Gastrocnemius medialis (tissue), 4 donors: ENCODE data around the gene CGB1. TPM values are rescaled to one million over a fixed set of nuclear protein-coding genes. Genes with fewer than 3 reads are reported as not detected.
A peak's percentile ranks its signal among the peaks of the same experiment; 100 is the strongest.

Experiments used
- ATAC-seq, 2 donors: fragments of 150-250 bp; one replicate each; pipeline ENCODE4 v1.9.1; 2016
- DNase-seq, 2 donors: peaks; one replicate each; pipeline ENCODE4 v3.0.0-alpha.2; 2019
- H3K27ac ChIP-seq, 4 donors: fragments of 200-600 bp; sonication (generic); 1 replicate in 1 of 4; 2 replicates in 3 of 4; pipeline ENCODE4 v1.5.1; 2016 to 2018; ENCODE audit warnings: mild to moderate bottlenecking in 2 of 4, moderate library complexity in 1 of 4
- H3K27me3 ChIP-seq, 3 donors: fragments of 200-600 bp; sonication (generic) in 2 of 3; 1 replicate in 1 of 3; 2 replicates in 2 of 3; pipeline versions ENCODE4 v1.5.1 to v1.6.0; 2016 to 2019; ENCODE audit warnings: mild to moderate bottlenecking in 1 of 3, moderate library complexity in 1 of 3
- H3K36me3 ChIP-seq, 2 donors: fragments of 200-600 bp; sonication (generic) in 1 of 2; one replicate each; pipeline ENCODE4 v1.5.1; 2017 to 2018
- H3K4me1 ChIP-seq, 2 donors: fragments of 200-600 bp; sonication (generic) in 1 of 2; one replicate each; pipeline ENCODE4 v1.5.1; 2016 to 2017; ENCODE audit warnings: mild to moderate bottlenecking in 2 of 2
- H3K4me3 ChIP-seq, 4 donors: fragments of 200-600 bp; sonication (generic) in 3 of 4; 1 replicate in 1 of 4; 2 replicates in 3 of 4; pipeline ENCODE4 v1.5.1; 2016 to 2019; ENCODE audit warnings: mild to moderate bottlenecking in 2 of 4
- H3K9me3 ChIP-seq, 3 donors: fragments of 200-600 bp; sonication (generic) in 2 of 3; 1 replicate in 1 of 3; 2 replicates in 2 of 3; pipeline ENCODE4 v1.5.1; 2016 to 2019
- CTCF ChIP-seq, 5 experiments: fragments of 450-650 bp in 3 of 5; fragments of 200-600 bp in 2 of 5; sonication (generic) in 2 of 5; IDR thresholded peaks in 4 of 5; conservative IDR thresholded peaks in 1 of 5; 1 replicate in 4 of 5; 2 replicates in 1 of 5; pipeline ENCODE4 v1.5.1; 2016 to 2019; ENCODE audit warnings: antibody characterized with exemption in 5 of 5, mild to moderate bottlenecking in 3 of 5, moderate library complexity in 3 of 5
- POLR2A ChIP-seq, 2 donors: fragments of 450-650 bp; IDR thresholded peaks; one replicate each; pipeline ENCODE4 v1.6.1; 2017; ENCODE audit warnings: antibody characterized with exemption in 2 of 2, mild to moderate bottlenecking in 2 of 2, moderate library complexity in 2 of 2
- in situ Hi-C, 4 donors: fragments of 200-750 bp; cut with MboI; loops; one replicate each; pipeline versions ENCODE4 v1.15.0 to v1.8.0; 2017; ENCODE audit warnings: low sequenced_read_pairs in 4 of 4
- intact Hi-C: fragments of 100-400 bp; cut with DNase I; formaldehyde crosslinking; loops from one replicate; pipeline ENCODE4 v1.15.1; 2023; ENCODE audit warnings: low total_unique reads
- total RNA-seq, 4 donors: library from RNA; depleted of rRNA; stranded (reverse); fragments of >200 nt; gene quantifications; one replicate each; pipeline versions ENCODE4 v1.1.0 to v1.2.3, GENCODE V29; 2016

The CGB1 gene
- total RNA-seq, 4 donors from 2014 or later: not detected

GRCh38 chr19:49067554-49067953 lies 30.9 kb upstream of the CGB1 start:
- in situ Hi-C loops (no loop called here), intact Hi-C loops (no loop called here)
- peaks cover 25 to 53% of the 10 kb centered on the region in 2 donors for H3K4me1 ChIP-seq
- H3K9me3 ChIP-seq: no peaks in the 10 kb centered on the region
- peak overlapping the region; percentile 83 to 95 (median 90) for H3K27ac ChIP-seq
- DNase-seq: peak in 1 of 2 donors; percentile 47
- H3K36me3 ChIP-seq: no peaks in the 10 kb centered on the region
- no peak overlapping the region for H3K4me3 ChIP-seq
- no peak for ATAC-seq
- H3K27me3 ChIP-seq: peaks cover 0 to 2% (median 0%) of the 10 kb centered on the region in 3 donors
- TF ChIP-seq POLR2A (IDR thresholded peaks at IDR 0.05): peak in 1 of 2 donors; percentile 30
- TF ChIP-seq CTCF (IDR thresholded peaks at IDR 0.05 in 4 of 5, conservative IDR thresholded peaks at IDR 0.05 in 1 of 5): no peak

- Histone ChIP-seq H3K36me3 (no peaks in the 10 kb centered on the region), H3K4me3 (peak overlapping the region in 3 of 4 donors; percentile 12 to 50 (median 33)), H3K4me1 (peaks cover 25 to 53% of the 10 kb centered on the region in 2 donors), H3K9me3 (no peaks in the 10 kb centered on the region), H3K27me3 (peaks cover 0 to 2% (median 0%) of the 10 kb centered on the region in 3 donors), H3K27ac (peak overlapping the region; percentile 83 to 95 (median 90))
- DNase-seq (peak; percentile 68 to 91), ATAC-seq (peak; percentile 77 to 83)
- intact Hi-C loops: no loop called here
- TF ChIP-seq POLR2A (IDR thresholded peaks at IDR 0.05): peak; percentile 62 to 72
- no peak for TF ChIP-seq CTCF (IDR thresholded peaks at IDR 0.05 in 4 of 5, conservative IDR thresholded peaks at IDR 0.05 in 1 of 5)
- in situ Hi-C loops: no loop called here
These were observed 29.3 kb upstream of the CGB1 start for GRCh38 chr19:49065905-49066512.

- Histone ChIP-seq H3K4me3 (peak within 1 kb of the TSS; percentile 12 to 50 (median 38)), H3K4me1 (peaks cover 25 to 47% of the 10 kb centered on the region in 2 donors), H3K9me3 (no peaks in the 10 kb centered on the region), H3K27ac (peak within 1 kb of the TSS; percentile 83 to 95 (median 90)), H3K27me3 (peaks cover 0 to 2% (median 0%) of the 10 kb centered on the region in 3 donors), H3K36me3 (no peaks in the 10 kb centered on the region)
- in situ Hi-C loops: no loop called here
- peak; percentile 15 to 20 for ATAC-seq
- TF ChIP-seq POLR2A (IDR thresholded peaks at IDR 0.05): no peak
- TF ChIP-seq CTCF (IDR thresholded peaks at IDR 0.05 in 4 of 5, conservative IDR thresholded peaks at IDR 0.05 in 1 of 5): no peak
- intact Hi-C loops: no loop called here
- DNase-seq: peak in 1 of 2 donors; percentile 52
These were observed 28.3 kb upstream of the CGB1 start, which contains the start of gene NTF4 for GRCh38 chr19:49064768-49065611. TSS of gene NTF4 (minus strand) at chr19:49064818. CDS start at chr19:49061997, 2,821 bp downstream.

GRCh38 chr19:49064029-49064629 lies 27.4 kb upstream of the CGB1 start:
- ATAC-seq (no peak), DNase-seq (no peak)
- H3K4me3 ChIP-seq: no peak overlapping the region
- in situ Hi-C loops: no loop called here
- H3K27me3 ChIP-seq: peaks cover 0 to 2% (median 0%) of the 10 kb centered on the region in 3 donors
- H3K9me3 ChIP-seq: no peaks in the 10 kb centered on the region
- no peaks in the 10 kb centered on the region for H3K36me3 ChIP-seq
- TF ChIP-seq POLR2A (IDR thresholded peaks at IDR 0.05): no peak
- TF ChIP-seq CTCF (IDR thresholded peaks at IDR 0.05 in 4 of 5, conservative IDR thresholded peaks at IDR 0.05 in 1 of 5): no peak
- peaks cover 25 to 38% of the 10 kb centered on the region in 2 donors for H3K4me1 ChIP-seq
- intact Hi-C loops: no loop called here
- H3K27ac ChIP-seq: peak overlapping the region; percentile 83 to 95 (median 90)
